MM.1S (cell line): ENCODE measurements around the gene METTL18.

Experiments
- DNase-seq: peaks from one replicate; pipeline ENCODE4 v3.0.0-alpha.2; 2015
- H2AFZ ChIP-seq: fragments of 300-600 bp; sonication (generic); 2 replicates; pipeline ENCODE4 v1.6.0; 2016; ENCODE audit warnings: antibody characterized with exemption, low read length
- H3F3A ChIP-seq: fragments of 300-600 bp; sonication (generic); 2 replicates; pipeline ENCODE4 v1.6.1; 2016; ENCODE audit warnings: mild to moderate bottlenecking, antibody characterized with exemption, low read length, moderate library complexity, mixed read lengths; ENCODE audit not compliant: insufficient read depth
- H3K27ac ChIP-seq: fragments of 300-600 bp; sonication (generic); 2 replicates; pipeline ENCODE4 v1.5.1; 2016; ENCODE audit warnings: mild to moderate bottlenecking, low read length
- H3K27me3 ChIP-seq: fragments of 300-600 bp; sonication (generic); replicated peaks from 2 replicates; pipeline ENCODE4 v1.6.0; 2016; ENCODE audit warnings: low read length; ENCODE audit not compliant: insufficient read depth
- H3K36me3 ChIP-seq: fragments of 300-600 bp; sonication (generic); replicated peaks from 2 replicates; pipeline ENCODE4 v1.6.1; 2016; ENCODE audit warnings: mild to moderate bottlenecking, low read length, mixed read lengths; ENCODE audit not compliant: insufficient read depth
- H3K4me1 ChIP-seq: fragments of 300-600 bp; sonication (generic); 2 replicates; pipeline ENCODE4 v1.6.1; 2016; ENCODE audit warnings: low read length, mixed read lengths
- H3K4me2 ChIP-seq: fragments of 300-600 bp; sonication (generic); 2 replicates; pipeline ENCODE4 v1.6.0; 2016; ENCODE audit warnings: low read depth, low read length
- H3K4me3 ChIP-seq: fragments of 300-600 bp; sonication (generic); 2 replicates; pipeline ENCODE4 v1.5.1; 2016; ENCODE audit warnings: low read length, mixed read lengths
- H3K79me2 ChIP-seq: fragments of 300-600 bp; sonication (generic); 2 replicates; pipeline ENCODE4 v1.6.1; 2016; ENCODE audit warnings: mixed run types, low read length, mixed read lengths
- H3K9ac ChIP-seq: fragments of 300-600 bp; sonication (generic); 2 replicates; pipeline ENCODE4 v1.6.1; 2016; ENCODE audit warnings: low read length, mixed read lengths
- H3K9me2 ChIP-seq: fragments of 300-600 bp; sonication (generic); replicated peaks from 2 replicates; pipeline ENCODE4 v1.6.1; 2016; ENCODE audit warnings: mild to moderate bottlenecking, low read length, mixed read lengths; ENCODE audit not compliant: insufficient read depth
- H3K9me3 ChIP-seq: fragments of 300-600 bp; sonication (generic); replicated peaks from 2 replicates; pipeline ENCODE4 v1.6.1; 2016; ENCODE audit warnings: mild to moderate bottlenecking, low read length, mixed read lengths; ENCODE audit not compliant: insufficient read depth
- H4K20me1 ChIP-seq: fragments of 300-600 bp; sonication (generic); 2 replicates; pipeline ENCODE4 v1.6.1; 2016; ENCODE audit warnings: mild to moderate bottlenecking, low read length, moderate library complexity, mixed read lengths; ENCODE audit not compliant: insufficient read depth
- EZH2 ChIP-seq: fragments of 300-600 bp; sonication (generic); optimal IDR thresholded peaks from 2 replicates; pipeline ENCODE3; 2017; ENCODE audit warnings: low read depth, mild to moderate bottlenecking, antibody characterized with exemption, low read length, mixed read lengths
- EZH2phosphoT487 ChIP-seq: fragments of 300-600 bp; sonication (generic); IDR thresholded peaks from 2 replicates; pipeline ENCODE4 v1.6.1; 2018; ENCODE audit warnings: antibody characterized with exemption, low read length
- TF ChIP-seq, protein P1 (sequence below): fragments of 300-600 bp; sonication (generic); IDR thresholded peaks from 2 replicates; pipeline ENCODE4 v1.5.1; 2016; ENCODE audit warnings: antibody characterized with exemption, low read length, mixed read lengths

The METTL18 gene

GRCh38 chr1:169746550-169746949, 48.2 kb downstream of the METTL18 start:
- TF ChIP-seq EZH2phosphoT487 (no peak), EZH2 (no peak)
- TF ChIP-seq, protein P1, sequence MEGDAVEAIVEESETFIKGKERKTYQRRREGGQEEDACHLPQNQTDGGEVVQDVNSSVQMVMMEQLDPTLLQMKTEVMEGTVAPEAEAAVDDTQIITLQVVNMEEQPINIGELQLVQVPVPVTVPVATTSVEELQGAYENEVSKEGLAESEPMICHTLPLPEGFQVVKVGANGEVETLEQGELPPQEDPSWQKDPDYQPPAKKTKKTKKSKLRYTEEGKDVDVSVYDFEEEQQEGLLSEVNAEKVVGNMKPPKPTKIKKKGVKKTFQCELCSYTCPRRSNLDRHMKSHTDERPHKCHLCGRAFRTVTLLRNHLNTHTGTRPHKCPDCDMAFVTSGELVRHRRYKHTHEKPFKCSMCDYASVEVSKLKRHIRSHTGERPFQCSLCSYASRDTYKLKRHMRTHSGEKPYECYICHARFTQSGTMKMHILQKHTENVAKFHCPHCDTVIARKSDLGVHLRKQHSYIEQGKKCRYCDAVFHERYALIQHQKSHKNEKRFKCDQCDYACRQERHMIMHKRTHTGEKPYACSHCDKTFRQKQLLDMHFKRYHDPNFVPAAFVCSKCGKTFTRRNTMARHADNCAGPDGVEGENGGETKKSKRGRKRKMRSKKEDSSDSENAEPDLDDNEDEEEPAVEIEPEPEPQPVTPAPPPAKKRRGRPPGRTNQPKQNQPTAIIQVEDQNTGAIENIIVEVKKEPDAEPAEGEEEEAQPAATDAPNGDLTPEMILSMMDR = no peak
- Histone ChIP-seq H2AFZ (no peak overlapping the region), H3K79me2 (no peaks in the 10 kb centered on the region), H3K36me3 (no peaks in the 10 kb centered on the region), H3K9ac (no peak overlapping the region), H3K9me2 (no peaks in the 10 kb centered on the region), H3K27me3 (no peaks in the 10 kb centered on the region), H3K4me1 (no peaks in the 10 kb centered on the region), H4K20me1 (no peaks in the 10 kb centered on the region), H3F3A (no peaks in the 10 kb centered on the region), H3K4me2 (no peak overlapping the region), H3K27ac (no peak overlapping the region), H3K4me3 (no peak overlapping the region), H3K9me3 (no peaks in the 10 kb centered on the region)
- DNase-seq = no peak

- Histone ChIP-seq H3K4me3 (no peak overlapping the region), H3K9ac (no peak overlapping the region), H3K4me2 (no peak overlapping the region), H3K27ac (no peak overlapping the region), H3K27me3 (no peaks in the 10 kb centered on the region), H4K20me1 (no peaks in the 10 kb centered on the region), H3K4me1 (no peaks in the 10 kb centered on the region), H2AFZ (no peak overlapping the region), H3F3A (no peaks in the 10 kb centered on the region), H3K9me2 (no peaks in the 10 kb centered on the region), H3K36me3 (no peaks in the 10 kb centered on the region), H3K9me3 (no peaks in the 10 kb centered on the region), H3K79me2 (no peaks in the 10 kb centered on the region)
- TF ChIP-seq EZH2phosphoT487 (no peak), EZH2 (no peak)
- no peak for DNase-seq
These were observed 49.5 kb downstream of the METTL18 start for GRCh38 chr1:169745015-169745861.
